HG02763 (cell line): ENCODE measurements around the gene FILIP1.
"Not testable (repeated sequence)": the region's sequence is repeated elsewhere in the genome, so short reads cannot be mapped to it uniquely, and the experiment has no call there.

Experiments
- ATAC-seq: cut with Tn5 transposase; IDR thresholded peaks from one replicate; pipeline ENCODE4 v1.9.1; 2021; ENCODE audit warnings: mild to moderate bottlenecking, moderate library complexity; ENCODE audit not compliant: unreplicated experiment

FILIP1 gene

GRCh38 chr6:75463061-75463460 lies 30.5 kb downstream of the FILIP1 start:
- ATAC-seq, result no peak

GRCh38 chr6:75460681-75461080 lies 32.9 kb downstream of the FILIP1 start:
- no peak for ATAC-seq

- ATAC-seq, result no peak
Measured at GRCh38 chr6:75458895-75459294, 34.7 kb downstream of the FILIP1 start.

DNA sequence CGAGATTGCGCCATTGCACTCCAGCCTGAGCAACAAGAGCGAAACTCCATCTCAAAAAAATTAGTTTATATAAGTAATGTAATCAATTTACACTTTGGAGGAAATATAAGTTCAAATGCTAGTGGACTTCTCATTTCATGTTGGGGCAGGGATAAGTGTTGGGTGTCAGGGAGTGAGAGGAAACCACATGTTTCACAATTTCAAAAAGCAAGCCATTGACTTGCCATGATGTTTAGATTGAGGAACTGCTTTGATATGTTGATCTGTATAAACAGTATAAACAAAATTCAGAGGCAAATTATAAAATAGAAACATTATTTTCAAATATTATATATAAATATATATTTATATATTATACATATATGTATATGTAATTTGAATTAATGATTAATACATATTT lies 42.7 kb downstream of the FILIP1 start:
- ATAC-seq, result no peak

DNA sequence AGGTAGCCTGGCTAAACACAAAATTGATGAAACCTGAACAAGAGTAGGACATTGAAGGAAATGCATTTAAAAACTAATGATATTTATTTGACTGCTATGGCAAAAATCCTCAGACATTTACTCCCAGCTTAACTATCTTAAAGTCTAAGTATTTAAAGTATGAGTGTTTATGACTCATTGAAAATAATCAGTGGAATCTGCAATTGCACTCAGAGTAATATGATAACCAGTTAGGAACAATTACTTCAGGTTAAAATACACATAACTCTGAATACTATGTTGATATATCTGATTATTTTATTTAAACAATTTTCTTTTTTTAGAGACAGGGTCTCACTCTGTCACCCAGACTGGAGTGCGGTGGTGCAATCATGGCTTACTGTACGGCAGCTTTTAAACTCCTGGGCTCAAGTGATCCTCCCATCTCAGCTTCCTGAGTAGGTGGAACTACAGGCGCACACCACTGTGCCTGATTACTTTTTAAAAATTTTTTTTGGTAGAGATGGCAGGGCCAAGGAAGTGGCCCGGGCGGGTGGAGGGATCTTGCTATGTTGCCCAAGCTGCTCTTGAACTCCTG lies 43.9 kb downstream of the FILIP1 start:
- no peak for ATAC-seq

GRCh38 chr6:75446241-75446880 lies 47.2 kb downstream of the FILIP1 start:
- ATAC-seq, result no peak

GRCh38 chr6:75445738-75446137 lies 47.9 kb downstream of the FILIP1 start:
- no peak for ATAC-seq

DNA sequence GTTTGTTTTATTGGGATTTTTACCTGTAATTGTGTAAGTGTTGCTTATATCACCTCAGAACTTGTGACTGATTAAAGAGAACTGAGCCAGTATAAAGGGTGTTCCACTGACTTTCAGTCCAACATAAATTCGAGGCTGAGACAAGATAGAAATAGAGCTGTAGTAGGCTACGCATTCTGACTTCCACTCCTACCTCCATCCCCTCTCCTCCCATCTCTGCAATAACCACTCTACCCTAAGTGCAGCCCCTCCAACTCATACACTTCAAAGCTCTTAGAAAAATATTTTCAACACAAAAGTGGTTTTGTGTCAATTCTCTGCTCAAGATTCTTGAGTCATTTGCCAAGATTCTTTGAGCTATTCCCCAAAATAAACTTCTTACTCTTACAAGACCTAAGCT lies 48.7 kb downstream of the FILIP1 start:
- no peak for ATAC-seq

GRCh38 chr6:75441883-75442282 lies 51.7 kb downstream of the FILIP1 start:
- not testable (repeated sequence) for ATAC-seq

DNA sequence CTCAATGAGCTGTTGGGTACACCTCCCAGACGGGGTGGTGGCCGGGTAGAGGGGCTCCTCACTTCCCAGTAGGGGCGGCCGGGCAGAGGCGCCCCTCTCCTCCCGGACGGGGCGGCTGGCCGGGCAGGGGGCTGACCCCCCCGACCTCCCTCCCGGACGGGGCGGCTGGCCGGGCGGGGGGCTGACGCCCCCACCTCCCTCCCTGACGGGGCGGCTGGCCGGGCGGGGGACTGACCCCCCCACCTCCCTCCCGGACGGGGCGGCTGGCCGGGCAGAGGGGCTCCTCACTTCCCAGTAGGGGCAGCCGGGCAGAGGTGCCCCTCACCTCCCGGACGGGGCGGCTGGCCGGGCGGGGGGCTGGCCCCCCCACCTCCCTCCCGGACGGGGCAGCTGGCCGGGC lies 52.1 kb downstream of the FILIP1 start:
- not testable (repeated sequence) for ATAC-seq

DNA sequence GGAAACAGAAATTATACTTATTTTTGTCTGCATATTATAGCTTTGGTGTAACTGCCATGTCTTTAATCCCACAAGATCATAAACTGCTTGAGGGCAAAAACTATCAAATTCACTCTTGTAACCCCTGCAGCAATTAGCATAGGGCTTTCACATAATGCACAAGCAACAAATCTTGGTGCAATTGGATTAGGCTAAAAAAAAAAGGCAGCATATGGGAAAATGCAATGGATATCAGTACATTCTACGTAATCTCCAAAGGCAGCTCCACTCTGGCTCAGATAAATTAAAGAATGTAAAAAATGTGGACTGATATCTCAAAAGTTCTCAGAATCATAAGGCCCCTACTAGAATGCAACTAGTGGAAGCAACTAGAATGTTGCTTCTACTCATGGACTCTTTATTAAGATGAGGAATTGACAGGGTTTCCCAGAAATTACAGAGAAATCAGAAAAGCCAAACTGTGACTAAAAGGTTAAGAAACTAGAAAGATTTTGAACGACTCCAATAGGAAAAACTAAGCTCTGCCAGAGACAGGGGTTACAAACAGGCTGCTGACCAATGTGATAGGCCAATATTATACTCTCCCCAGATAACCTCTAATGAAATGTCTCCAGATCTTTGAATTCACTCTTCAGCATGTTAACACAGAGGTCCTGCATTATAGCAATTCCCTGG lies 55.0 kb downstream of the FILIP1 start:
- no peak for ATAC-seq

DNA sequence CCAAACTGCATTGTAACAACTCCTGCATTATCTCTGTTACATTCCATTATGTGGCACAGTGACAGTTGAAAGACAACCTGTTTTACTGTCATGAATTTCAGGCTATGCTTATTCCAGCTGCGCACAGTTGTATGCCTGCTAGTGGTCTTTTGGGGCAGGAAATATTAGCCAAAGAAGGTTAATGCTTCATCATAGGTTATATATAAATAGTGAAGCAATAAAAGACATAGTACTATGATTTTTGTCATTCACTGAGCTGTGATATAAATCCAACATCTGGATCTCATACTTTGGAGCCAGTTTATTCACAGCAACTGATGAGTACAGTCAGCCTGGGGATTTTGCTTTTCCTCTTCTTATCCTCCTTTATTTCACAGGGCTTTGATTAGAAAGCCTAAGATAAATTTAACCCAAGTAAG lies 55.6 kb downstream of the FILIP1 start:
- no peak for ATAC-seq

DNA sequence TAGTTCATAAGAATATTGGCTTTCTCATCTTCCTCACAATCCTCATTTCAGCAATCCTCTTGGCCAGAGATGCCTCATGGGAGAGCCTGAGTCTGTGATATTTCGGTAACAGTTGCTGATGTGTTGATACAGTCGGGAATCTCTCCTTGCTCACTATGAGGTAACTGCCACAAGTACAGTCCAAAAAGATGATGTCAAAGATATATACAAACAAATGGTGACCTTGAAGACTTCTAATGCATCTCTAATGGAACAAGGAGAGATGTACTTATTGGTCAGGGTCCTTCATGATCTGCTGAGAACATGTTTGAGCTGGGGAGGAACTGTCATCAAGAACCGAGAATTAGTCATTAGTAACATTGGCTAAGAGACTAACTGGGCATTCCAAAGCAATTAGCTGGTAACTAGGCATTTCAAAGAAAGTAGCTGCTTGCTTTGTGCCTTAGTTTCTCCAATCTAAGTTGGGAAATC lies 56.1 kb downstream of the FILIP1 start:
- ATAC-seq, result no peak

- ATAC-seq, result no peak
Measured at GRCh38 chr6:75436869-75437268, 56.7 kb downstream of the FILIP1 start.

GRCh38 chr6:75432809-75433208 lies 60.8 kb downstream of the FILIP1 start:
- ATAC-seq, result not testable (repeated sequence)

DNA sequence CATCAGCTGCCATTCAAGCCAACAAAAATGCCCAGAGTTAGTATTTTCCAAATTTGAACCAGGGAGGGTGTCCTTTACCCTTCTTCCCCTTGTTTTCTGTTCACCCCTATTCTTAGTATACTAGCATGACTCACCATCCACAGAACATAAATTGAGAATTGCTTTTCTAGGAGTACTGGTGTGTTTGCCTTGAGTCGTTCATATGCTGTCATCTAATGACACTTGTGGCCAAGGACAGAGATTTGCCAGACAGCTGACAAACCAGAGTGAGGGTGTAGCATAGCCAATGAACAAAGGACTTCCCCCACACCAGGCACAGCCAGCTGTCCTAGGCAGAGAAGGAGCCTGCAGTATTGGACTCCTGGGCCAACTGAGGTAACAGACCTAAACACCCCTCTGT lies 62.2 kb downstream of the FILIP1 start:
- ATAC-seq, result no peak

- ATAC-seq, result no peak
Measured at GRCh38 chr6:75430631-75431325, 62.8 kb downstream of the FILIP1 start.

GRCh38 chr6:75429061-75429703 lies 64.4 kb downstream of the FILIP1 start:
- ATAC-seq, result no peak

GRCh38 chr6:75428204-75428603 lies 65.4 kb downstream of the FILIP1 start:
- no peak for ATAC-seq

GRCh38 chr6:75427329-75427728 lies 66.3 kb downstream of the FILIP1 start:
- no peak for ATAC-seq
